ENCODE results near the gene TCHP. TPM values are rescaled to one million over a fixed set of nuclear protein-coding genes. Genes with fewer than 3 reads are reported as not detected.
"Not testable (repeated sequence)": the region's sequence is repeated elsewhere in the genome, so short reads cannot be mapped to it uniquely, and the experiment has no call there.

The TCHP gene
- total RNA-seq, 1 donor from 2014 or later, result 20.8 TPM

DNA sequence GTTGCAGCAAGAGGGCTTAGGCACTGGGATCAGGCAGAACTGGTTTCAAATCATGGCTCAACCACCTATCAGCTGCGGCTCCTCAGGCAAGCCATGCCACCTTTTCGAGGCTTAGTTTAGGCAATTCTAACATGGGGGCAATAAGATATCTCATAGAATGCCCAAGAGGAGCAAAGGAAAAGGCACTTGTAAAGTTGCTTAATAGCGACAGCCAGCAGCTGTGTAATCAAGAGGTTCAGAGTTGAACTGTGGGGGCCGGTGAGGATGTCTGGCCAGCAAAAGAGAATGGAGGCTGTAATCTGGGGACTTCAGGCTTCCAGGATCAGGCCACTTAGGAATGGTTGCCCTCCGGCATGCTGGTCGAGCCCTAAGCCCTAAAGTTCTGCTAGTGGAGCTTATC is 3.0 kb upstream of the TCHP start:
- no peaks in the 10 kb centered on the region for H3K9me3 Mint-ChIP-seq (ENCODE audit: unreplicated experiment)
- H3K4me3 Mint-ChIP-seq (ENCODE audit: unreplicated experiment), result no peak overlapping the region
- H3K27ac Mint-ChIP-seq (ENCODE audit: unreplicated experiment), result no peak overlapping the region
- peaks cover 9% of the 10 kb centered on the region for H3K27me3 Mint-ChIP-seq (ENCODE audit: unreplicated experiment)
- TF ChIP-seq CTCF (IDR thresholded peaks at IDR 0.05; ENCODE audit: unreplicated experiment), result no peak
- DNase-seq (ENCODE audit: low spot score), result no peak
- H3K36me3 Mint-ChIP-seq (ENCODE audit: low read depth, unreplicated experiment), result no peaks in the 10 kb centered on the region
- peaks cover 17% of the 10 kb centered on the region for H3K4me1 Mint-ChIP-seq (ENCODE audit: unreplicated experiment)

- not testable (repeated sequence) for H3K9me3 Mint-ChIP-seq (ENCODE audit: unreplicated experiment); DNase-seq (ENCODE audit: low spot score); H3K36me3 Mint-ChIP-seq (ENCODE audit: low read depth, unreplicated experiment); H3K27me3 Mint-ChIP-seq (ENCODE audit: unreplicated experiment)
- H3K4me1 Mint-ChIP-seq (ENCODE audit: unreplicated experiment), result peaks cover 17% of the 10 kb centered on the region
- H3K4me3 Mint-ChIP-seq (ENCODE audit: unreplicated experiment), result peak overlapping the region; percentile 25
- H3K27ac Mint-ChIP-seq (ENCODE audit: unreplicated experiment), result peak overlapping the region; percentile 90
These were observed 729 bp upstream of the TCHP start for GRCh38 chr12:109899345-109899744.

DNA sequence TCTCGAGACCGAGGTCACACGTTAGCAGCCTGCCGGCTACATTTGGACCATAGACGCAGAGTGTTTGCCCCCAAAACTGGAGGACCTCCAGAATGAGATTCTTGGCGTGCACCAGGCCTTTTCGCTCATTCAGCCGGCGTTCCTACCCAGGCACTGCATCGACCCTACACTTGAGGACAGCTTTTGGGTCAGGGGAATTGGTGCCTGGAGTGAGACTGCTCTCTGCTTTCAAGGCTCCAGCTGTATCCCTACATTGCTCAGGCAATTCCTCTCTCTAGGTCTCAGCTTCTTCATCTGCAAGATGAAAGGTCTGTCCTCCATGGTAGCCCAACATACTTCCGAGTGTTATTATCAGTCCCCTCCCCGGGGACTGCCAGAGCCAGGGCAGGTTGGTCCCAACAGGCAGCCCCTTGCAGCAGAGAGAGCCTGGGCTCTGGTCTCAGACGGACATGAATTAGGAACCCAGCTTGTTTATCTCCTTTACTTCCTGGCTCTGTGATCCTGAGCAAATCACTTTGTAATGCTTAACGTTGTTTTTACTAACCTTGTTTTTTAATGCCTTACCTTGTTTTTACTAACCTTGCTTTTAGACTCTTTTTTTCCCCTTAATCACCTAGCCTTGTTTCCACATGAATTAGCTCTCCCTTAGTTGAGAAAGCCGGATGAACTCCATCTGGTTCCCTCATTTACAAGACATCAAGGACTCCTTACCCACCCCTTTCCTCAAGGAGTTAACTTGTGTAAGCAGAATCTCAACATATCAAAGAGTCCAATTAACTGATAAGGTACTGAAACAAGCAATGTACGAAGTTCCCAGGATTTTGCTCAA is 892 bp downstream of the TCHP start:
- Mint-ChIP-seq H3K27ac (ENCODE audit: unreplicated experiment) (peak overlapping the region; percentile 79), H3K9me3 (ENCODE audit: unreplicated experiment) (no peaks in the 10 kb centered on the region), H3K36me3 (ENCODE audit: low read depth, unreplicated experiment) (peaks cover 23% of the 10 kb centered on the region), H3K27me3 (ENCODE audit: unreplicated experiment) (peaks cover 9% of the 10 kb centered on the region), H3K4me1 (ENCODE audit: unreplicated experiment) (peaks cover 17% of the 10 kb centered on the region), H3K4me3 (ENCODE audit: unreplicated experiment) (peak overlapping the region; percentile 96)
- no peak for TF ChIP-seq CTCF (IDR thresholded peaks at IDR 0.05; ENCODE audit: unreplicated experiment)
- peak; percentile 15 for DNase-seq (ENCODE audit: low spot score)

DNA sequence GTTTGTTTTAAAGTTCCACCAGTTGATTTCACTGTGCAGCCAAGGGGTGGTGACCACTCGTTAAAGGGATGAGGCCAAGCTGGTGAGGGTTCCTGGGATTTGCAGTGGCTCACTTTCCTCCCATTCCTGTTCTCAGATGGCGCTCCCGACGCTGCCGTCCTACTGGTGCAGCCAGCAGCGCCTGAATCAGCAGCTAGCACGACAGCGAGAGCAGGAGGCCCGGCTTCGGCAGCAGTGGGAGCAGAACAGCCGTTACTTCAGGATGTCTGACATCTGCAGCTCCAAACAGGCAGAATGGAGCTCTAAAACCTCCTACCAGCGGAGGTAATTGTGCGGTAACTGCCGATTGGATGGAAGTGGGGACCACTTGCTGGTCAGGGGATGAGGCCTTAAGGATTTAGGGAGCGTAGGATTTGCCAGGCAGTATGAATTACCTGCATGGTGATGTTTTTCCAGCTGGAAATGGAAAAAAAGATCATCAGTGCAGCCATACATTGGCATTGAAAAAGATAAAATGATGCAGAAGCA is 2.9 kb downstream of the TCHP start:
- Mint-ChIP-seq H3K27me3 (ENCODE audit: unreplicated experiment) (peaks cover 5% of the 10 kb centered on the region), H3K27ac (ENCODE audit: unreplicated experiment) (no peak overlapping the region), H3K9me3 (ENCODE audit: unreplicated experiment) (no peaks in the 10 kb centered on the region), H3K36me3 (ENCODE audit: low read depth, unreplicated experiment) (peaks cover 38% of the 10 kb centered on the region), H3K4me1 (ENCODE audit: unreplicated experiment) (peaks cover 17% of the 10 kb centered on the region), H3K4me3 (ENCODE audit: unreplicated experiment) (no peak overlapping the region)
- TF ChIP-seq CTCF (IDR thresholded peaks at IDR 0.05; ENCODE audit: unreplicated experiment), result no peak
- DNase-seq (ENCODE audit: low spot score), result no peak

- no peaks in the 10 kb centered on the region for H3K9me3 Mint-ChIP-seq (ENCODE audit: unreplicated experiment)
- H3K4me1 Mint-ChIP-seq (ENCODE audit: unreplicated experiment), result peaks cover 10% of the 10 kb centered on the region
- DNase-seq (ENCODE audit: low spot score), result no peak
- H3K27ac Mint-ChIP-seq (ENCODE audit: unreplicated experiment), result peak overlapping the region; percentile 61
- peaks cover 5% of the 10 kb centered on the region for H3K27me3 Mint-ChIP-seq (ENCODE audit: unreplicated experiment)
- peaks cover 52% of the 10 kb centered on the region for H3K36me3 Mint-ChIP-seq (ENCODE audit: low read depth, unreplicated experiment)
- no peak for TF ChIP-seq CTCF (IDR thresholded peaks at IDR 0.05; ENCODE audit: unreplicated experiment)
- peak overlapping the region; percentile 81 for H3K4me3 Mint-ChIP-seq (ENCODE audit: unreplicated experiment)
These were observed 5.2 kb downstream of the TCHP start for GRCh38 chr12:109905301-109905700.
